ENCODE data around the gene CYP1A1. TPM values are rescaled to one million over a fixed set of nuclear protein-coding genes. Genes with fewer than 3 reads are reported as not detected.

CYP1A1 gene
- total RNA-seq, 1 experiment from 2014 or later = 0.15 TPM

DNA sequence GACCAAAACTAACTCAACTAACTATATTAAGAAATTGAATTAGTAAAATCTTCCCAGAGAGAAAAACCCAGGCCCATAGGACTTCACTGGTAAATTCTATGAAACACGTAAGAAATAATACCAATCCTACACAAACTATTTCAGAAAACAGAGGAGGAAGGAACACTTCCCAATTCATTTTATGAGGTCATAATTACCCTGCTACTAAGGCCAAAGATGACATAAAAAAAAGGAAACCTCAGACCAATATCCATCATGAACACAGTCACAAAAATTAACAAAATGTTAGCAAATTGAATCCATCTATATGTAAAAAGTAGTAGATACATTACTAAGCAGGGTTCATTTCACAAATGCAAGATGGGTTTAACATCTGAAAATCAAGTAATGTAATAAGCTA lies 33.0 kb downstream of the CYP1A1 start:
- no peaks in the 10 kb centered on the region for H3K9me3 ChIP-seq (ENCODE audit: control insufficient read depth, insufficient read depth, low read depth, low read length)
- TF ChIP-seq POLR2AphosphoS5 (IDR thresholded peaks at IDR 0.05; ENCODE audit: low read depth, low read length) (no peak), SIN3A (IDR thresholded peaks at IDR 0.05; ENCODE audit: borderline replicate concordance, insufficient read depth, low read depth, low read length) (no peak), TCF7L2 (IDR thresholded peaks at IDR 0.05; ENCODE audit: low read depth, low read length) (no peak)
- TF ChIP-seq, protein P1, sequence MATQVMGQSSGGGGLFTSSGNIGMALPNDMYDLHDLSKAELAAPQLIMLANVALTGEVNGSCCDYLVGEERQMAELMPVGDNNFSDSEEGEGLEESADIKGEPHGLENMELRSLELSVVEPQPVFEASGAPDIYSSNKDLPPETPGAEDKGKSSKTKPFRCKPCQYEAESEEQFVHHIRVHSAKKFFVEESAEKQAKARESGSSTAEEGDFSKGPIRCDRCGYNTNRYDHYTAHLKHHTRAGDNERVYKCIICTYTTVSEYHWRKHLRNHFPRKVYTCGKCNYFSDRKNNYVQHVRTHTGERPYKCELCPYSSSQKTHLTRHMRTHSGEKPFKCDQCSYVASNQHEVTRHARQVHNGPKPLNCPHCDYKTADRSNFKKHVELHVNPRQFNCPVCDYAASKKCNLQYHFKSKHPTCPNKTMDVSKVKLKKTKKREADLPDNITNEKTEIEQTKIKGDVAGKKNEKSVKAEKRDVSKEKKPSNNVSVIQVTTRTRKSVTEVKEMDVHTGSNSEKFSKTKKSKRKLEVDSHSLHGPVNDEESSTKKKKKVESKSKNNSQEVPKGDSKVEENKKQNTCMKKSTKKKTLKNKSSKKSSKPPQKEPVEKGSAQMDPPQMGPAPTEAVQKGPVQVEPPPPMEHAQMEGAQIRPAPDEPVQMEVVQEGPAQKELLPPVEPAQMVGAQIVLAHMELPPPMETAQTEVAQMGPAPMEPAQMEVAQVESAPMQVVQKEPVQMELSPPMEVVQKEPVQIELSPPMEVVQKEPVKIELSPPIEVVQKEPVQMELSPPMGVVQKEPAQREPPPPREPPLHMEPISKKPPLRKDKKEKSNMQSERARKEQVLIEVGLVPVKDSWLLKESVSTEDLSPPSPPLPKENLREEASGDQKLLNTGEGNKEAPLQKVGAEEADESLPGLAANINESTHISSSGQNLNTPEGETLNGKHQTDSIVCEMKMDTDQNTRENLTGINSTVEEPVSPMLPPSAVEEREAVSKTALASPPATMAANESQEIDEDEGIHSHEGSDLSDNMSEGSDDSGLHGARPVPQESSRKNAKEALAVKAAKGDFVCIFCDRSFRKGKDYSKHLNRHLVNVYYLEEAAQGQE (IDR thresholded peaks at IDR 0.05; ENCODE audit: insufficient read depth in 1 of 2, low read depth in 2 of 2, low read length in 1 of 2) = no peak
- TF ChIP-seq, protein P2, sequence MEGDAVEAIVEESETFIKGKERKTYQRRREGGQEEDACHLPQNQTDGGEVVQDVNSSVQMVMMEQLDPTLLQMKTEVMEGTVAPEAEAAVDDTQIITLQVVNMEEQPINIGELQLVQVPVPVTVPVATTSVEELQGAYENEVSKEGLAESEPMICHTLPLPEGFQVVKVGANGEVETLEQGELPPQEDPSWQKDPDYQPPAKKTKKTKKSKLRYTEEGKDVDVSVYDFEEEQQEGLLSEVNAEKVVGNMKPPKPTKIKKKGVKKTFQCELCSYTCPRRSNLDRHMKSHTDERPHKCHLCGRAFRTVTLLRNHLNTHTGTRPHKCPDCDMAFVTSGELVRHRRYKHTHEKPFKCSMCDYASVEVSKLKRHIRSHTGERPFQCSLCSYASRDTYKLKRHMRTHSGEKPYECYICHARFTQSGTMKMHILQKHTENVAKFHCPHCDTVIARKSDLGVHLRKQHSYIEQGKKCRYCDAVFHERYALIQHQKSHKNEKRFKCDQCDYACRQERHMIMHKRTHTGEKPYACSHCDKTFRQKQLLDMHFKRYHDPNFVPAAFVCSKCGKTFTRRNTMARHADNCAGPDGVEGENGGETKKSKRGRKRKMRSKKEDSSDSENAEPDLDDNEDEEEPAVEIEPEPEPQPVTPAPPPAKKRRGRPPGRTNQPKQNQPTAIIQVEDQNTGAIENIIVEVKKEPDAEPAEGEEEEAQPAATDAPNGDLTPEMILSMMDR (IDR thresholded peaks at IDR 0.05) = no peak
- ATAC-seq (no peak), DNase-seq (ENCODE audit: low read depth, low spot score) (no peak)
- POLR2A ChIA-PET = no interaction called here
- peaks cover 5% of the 10 kb centered on the region; the same call in 1 of the 2 replicates for H3K36me3 ChIP-seq (ENCODE audit: control insufficient read depth, insufficient read depth, low read length)
- H3K4me3 ChIP-seq (ENCODE audit: low read depth in 2 of 2, low read length in 2 of 2) = no peak overlapping the region
- CTCF ChIA-PET = no interaction called here
- no peak overlapping the region for H3K27ac ChIP-seq (ENCODE audit: low read length)
- in situ Hi-C loops (cut with HindIII; ENCODE audit: low pct_unique_long_range_greater_than_20kb, low sequenced_read_pairs) = no loop called here
- BruUV-seq (replicated peaks) = no TSS peak
- intact Hi-C loops (cut with micrococcal nuclease; ENCODE audit: unreplicated experiment) = no loop called here
- H3K4me1 ChIP-seq (ENCODE audit: control insufficient read depth, insufficient read depth, low read length) = peaks cover 9% of the 10 kb centered on the region
- no peaks in the 10 kb centered on the region for H3K27me3 ChIP-seq (ENCODE audit: control insufficient read depth, insufficient read depth, low read length)

DNA sequence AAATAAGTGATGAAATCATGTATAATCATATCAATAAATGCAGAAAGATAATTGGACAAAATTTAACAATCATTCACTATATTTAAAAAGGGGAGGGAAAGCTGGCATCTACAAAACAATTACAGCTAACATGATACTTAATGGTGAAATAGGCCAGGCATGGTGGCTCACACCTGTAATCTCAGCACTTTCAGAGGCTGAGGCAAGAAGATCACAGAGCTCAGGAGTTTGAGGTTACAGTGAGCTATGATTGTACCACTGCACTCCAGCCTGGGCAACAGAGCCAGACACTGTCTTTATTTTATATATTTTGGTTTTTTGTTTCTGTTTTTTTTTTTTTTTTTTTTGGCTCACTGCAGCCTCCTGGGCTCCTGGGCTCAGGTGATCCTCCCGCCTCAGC lies 41.6 kb downstream of the CYP1A1 start:
- Histone ChIP-seq H3K4me1 (ENCODE audit: control insufficient read depth, insufficient read depth, low read length) (no peaks in the 10 kb centered on the region), H3K27me3 (ENCODE audit: control insufficient read depth, insufficient read depth, low read length) (no peaks in the 10 kb centered on the region), H3K27ac (ENCODE audit: low read length) (no peak overlapping the region), H3K9me3 (ENCODE audit: control insufficient read depth, insufficient read depth, low read depth, low read length) (no peaks in the 10 kb centered on the region), H3K36me3 (ENCODE audit: control insufficient read depth, insufficient read depth, low read length) (no peaks in the 10 kb centered on the region), H3K4me3 (ENCODE audit: low read depth in 2 of 2, low read length in 2 of 2) (no peak overlapping the region)
- TF ChIP-seq, protein P1 (IDR thresholded peaks at IDR 0.05; ENCODE audit: insufficient read depth in 1 of 2, low read depth in 2 of 2, low read length in 1 of 2) = no peak
- in situ Hi-C loops (cut with HindIII; ENCODE audit: low pct_unique_long_range_greater_than_20kb, low sequenced_read_pairs) (no loop called here), intact Hi-C loops (cut with micrococcal nuclease; ENCODE audit: unreplicated experiment) (no loop called here)
- ATAC-seq (no peak), DNase-seq (ENCODE audit: low read depth, low spot score) (no peak)
- BruUV-seq (replicated peaks) = no TSS peak
- POLR2A ChIA-PET = interaction anchor here (0.6 kb wide), 1 partner anchor 58 kb away, joined by 4 read pairs; no protein-coding TSS in a partner anchor
- CTCF ChIA-PET = interaction anchor here (0.6 kb wide), 1 partner anchor 308 kb away, joined by 4 read pairs; no protein-coding TSS in a partner anchor

Measured in Panc1 (cell line).